ENCODE results near the gene DUOXA2.

DNA sequence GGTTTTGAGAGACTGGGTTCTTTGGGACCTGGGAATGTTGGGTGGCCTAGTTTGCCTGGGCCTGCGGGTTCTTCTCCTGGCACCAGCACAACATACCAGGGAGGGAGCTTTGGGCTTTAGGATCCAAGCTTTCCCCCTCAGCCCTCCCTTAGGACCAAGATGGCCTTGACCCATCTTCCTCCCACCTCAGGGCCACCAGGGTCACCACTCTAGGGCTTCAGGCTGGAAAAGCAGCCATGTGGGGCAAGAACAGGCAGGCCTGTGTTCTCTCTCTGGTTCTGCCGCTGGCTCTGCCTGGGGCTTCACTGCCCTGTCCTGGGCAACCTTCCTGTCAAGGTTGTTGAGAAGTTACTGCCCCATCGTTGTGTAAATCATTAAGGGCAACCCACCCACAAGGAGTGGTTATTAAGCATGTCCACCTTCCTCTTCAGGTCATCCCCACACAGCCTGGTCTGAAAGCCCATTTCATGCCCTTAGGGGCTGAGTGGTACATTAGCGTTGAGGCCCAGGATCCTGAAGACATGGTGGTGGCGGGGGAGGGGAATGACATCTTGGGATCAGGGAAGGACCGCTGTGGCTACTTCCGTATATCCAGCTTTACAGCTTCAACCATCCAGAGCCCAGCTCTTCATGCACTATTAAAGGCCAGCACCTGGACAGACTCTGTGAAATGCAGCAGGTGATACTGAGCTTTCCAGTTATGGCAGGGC lies 16.3 kb downstream of the DUOXA2 start:
- TF ChIP-seq, protein P1, sequence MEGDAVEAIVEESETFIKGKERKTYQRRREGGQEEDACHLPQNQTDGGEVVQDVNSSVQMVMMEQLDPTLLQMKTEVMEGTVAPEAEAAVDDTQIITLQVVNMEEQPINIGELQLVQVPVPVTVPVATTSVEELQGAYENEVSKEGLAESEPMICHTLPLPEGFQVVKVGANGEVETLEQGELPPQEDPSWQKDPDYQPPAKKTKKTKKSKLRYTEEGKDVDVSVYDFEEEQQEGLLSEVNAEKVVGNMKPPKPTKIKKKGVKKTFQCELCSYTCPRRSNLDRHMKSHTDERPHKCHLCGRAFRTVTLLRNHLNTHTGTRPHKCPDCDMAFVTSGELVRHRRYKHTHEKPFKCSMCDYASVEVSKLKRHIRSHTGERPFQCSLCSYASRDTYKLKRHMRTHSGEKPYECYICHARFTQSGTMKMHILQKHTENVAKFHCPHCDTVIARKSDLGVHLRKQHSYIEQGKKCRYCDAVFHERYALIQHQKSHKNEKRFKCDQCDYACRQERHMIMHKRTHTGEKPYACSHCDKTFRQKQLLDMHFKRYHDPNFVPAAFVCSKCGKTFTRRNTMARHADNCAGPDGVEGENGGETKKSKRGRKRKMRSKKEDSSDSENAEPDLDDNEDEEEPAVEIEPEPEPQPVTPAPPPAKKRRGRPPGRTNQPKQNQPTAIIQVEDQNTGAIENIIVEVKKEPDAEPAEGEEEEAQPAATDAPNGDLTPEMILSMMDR (tag by site-specific recombination; IDR thresholded peaks at IDR 0.05), result no peak
- TF ChIP-seq GLIS1 (tag by site-specific recombination; IDR thresholded peaks at IDR 0.05) (no peak), YY1 (tag by site-specific recombination; IDR thresholded peaks at IDR 0.05) (no peak), ZNF274 (IDR thresholded peaks at IDR 0.05; ENCODE audit: low read length) (no peak), ZNF274 (tag by site-specific recombination; IDR thresholded peaks at IDR 0.05; ENCODE audit: borderline replicate concordance) (no peak), GLI4 (tag by site-specific recombination; IDR thresholded peaks at IDR 0.05) (no peak), ZNF311 (tag by site-specific recombination; IDR thresholded peaks at IDR 0.05; ENCODE audit: borderline replicate concordance) (no peak), REPIN1 (tag by site-specific recombination; IDR thresholded peaks at IDR 0.05; ENCODE audit: low read depth) (no peak), ZNF529 (tag by site-specific recombination; IDR thresholded peaks at IDR 0.05; ENCODE audit: insufficient replicate concordance) (no peak)
- TF ChIP-seq, protein P2, sequence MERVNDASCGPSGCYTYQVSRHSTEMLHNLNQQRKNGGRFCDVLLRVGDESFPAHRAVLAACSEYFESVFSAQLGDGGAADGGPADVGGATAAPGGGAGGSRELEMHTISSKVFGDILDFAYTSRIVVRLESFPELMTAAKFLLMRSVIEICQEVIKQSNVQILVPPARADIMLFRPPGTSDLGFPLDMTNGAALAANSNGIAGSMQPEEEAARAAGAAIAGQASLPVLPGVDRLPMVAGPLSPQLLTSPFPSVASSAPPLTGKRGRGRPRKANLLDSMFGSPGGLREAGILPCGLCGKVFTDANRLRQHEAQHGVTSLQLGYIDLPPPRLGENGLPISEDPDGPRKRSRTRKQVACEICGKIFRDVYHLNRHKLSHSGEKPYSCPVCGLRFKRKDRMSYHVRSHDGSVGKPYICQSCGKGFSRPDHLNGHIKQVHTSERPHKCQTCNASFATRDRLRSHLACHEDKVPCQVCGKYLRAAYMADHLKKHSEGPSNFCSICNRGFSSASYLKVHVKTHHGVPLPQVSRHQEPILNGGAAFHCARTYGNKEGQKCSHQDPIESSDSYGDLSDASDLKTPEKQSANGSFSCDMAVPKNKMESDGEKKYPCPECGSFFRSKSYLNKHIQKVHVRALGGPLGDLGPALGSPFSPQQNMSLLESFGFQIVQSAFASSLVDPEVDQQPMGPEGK (tag by site-specific recombination; IDR thresholded peaks at IDR 0.05), result no peak

All from HEK293 (cell line).